Right atrium auricular region (tissue), 2 donors: ENCODE results near the gene HPCA. TPM values are rescaled to one million over a fixed set of nuclear protein-coding genes. Genes with fewer than 3 reads are reported as not detected.
A peak's percentile ranks its signal among the peaks of the same experiment; 100 is the strongest.

Source experiments
- DNase-seq: peaks from one replicate; pipeline ENCODE4 v3.0.0-alpha.2; 2019; ENCODE audit warnings: low spot score
- H3K27ac ChIP-seq, 2 donors: fragments of 200-600 bp; sonication (generic); 1 replicate in 1 of 2; 2 replicates in 1 of 2; pipeline ENCODE4 v1.5.1; 2016 to 2019
- H3K27me3 ChIP-seq, 2 donors: fragments of 200-600 bp; sonication (generic); one replicate each; pipeline versions ENCODE4 v1.5.1 to v1.6.0; 2017 to 2019
- H3K36me3 ChIP-seq: fragments of 200-600 bp; sonication (generic); one replicate; pipeline ENCODE4 v1.5.1; 2016
- H3K4me1 ChIP-seq, 2 donors: fragments of 200-600 bp; sonication (generic); one replicate each; pipeline versions ENCODE4 v1.5.1 to v1.6.0; 2017 to 2019
- H3K4me3 ChIP-seq, 2 donors: fragments of 200-600 bp; sonication (generic); 1 replicate in 1 of 2; 2 replicates in 1 of 2; pipeline ENCODE4 v1.5.1; 2017 to 2019; ENCODE audit warnings: mild to moderate bottlenecking in 1 of 2, moderate library complexity in 1 of 2
- H3K9me3 ChIP-seq, 2 donors: fragments of 200-600 bp; sonication (generic); one replicate each; pipeline ENCODE4 v1.5.1; 2019
- CTCF ChIP-seq, 2 donors: fragments of 200-600 bp; sonication (generic); IDR thresholded peaks; one replicate each; pipeline ENCODE4 v1.5.1; 2019; ENCODE audit warnings: antibody characterized with exemption in 2 of 2
- total RNA-seq, 2 donors: library from RNA; depleted of rRNA; stranded (reverse); fragments of >200 nt; gene quantifications; one replicate each; pipeline ENCODE4 v1.1.0, GENCODE V29; 2016

The HPCA gene
- total RNA-seq, 2 donors from 2014 or later = not detected

GRCh38 chr1:32917521-32917920 lies 31.2 kb downstream of the HPCA start:
- no peak for TF ChIP-seq CTCF (IDR thresholded peaks at IDR 0.05)
- peaks cover 0 to 10% of the 10 kb centered on the region in 2 donors for H3K4me1 ChIP-seq
- no peak for DNase-seq
- no peaks in the 10 kb centered on the region for H3K36me3 ChIP-seq
- no peaks in the 10 kb centered on the region for H3K9me3 ChIP-seq
- no peak overlapping the region for H3K4me3 ChIP-seq
- H3K27me3 ChIP-seq = no peaks in the 10 kb centered on the region
- H3K27ac ChIP-seq = no peak overlapping the region

- no peak for TF ChIP-seq CTCF (IDR thresholded peaks at IDR 0.05)
- H3K27me3 ChIP-seq = no peaks in the 10 kb centered on the region
- H3K27ac ChIP-seq = no peak overlapping the region
- H3K4me1 ChIP-seq = peaks cover 0 to 10% of the 10 kb centered on the region in 2 donors
- H3K9me3 ChIP-seq = no peaks in the 10 kb centered on the region
- DNase-seq = no peak
- H3K36me3 ChIP-seq = no peaks in the 10 kb centered on the region
- no peak overlapping the region for H3K4me3 ChIP-seq
Observed at GRCh38 chr1:32918179-32918578, 31.9 kb downstream of the HPCA start.

- Histone ChIP-seq H3K36me3 (no peaks in the 10 kb centered on the region), H3K27ac (no peak overlapping the region), H3K4me3 (no peak overlapping the region), H3K4me1 (peaks cover 0 to 16% of the 10 kb centered on the region in 2 donors), H3K9me3 (no peaks in the 10 kb centered on the region), H3K27me3 (no peaks in the 10 kb centered on the region)
- no peak for TF ChIP-seq CTCF (IDR thresholded peaks at IDR 0.05)
- DNase-seq = no peak
Observed at GRCh38 chr1:32919811-32920733, 33.8 kb downstream of the HPCA start.

GRCh38 chr1:32920833-32921232 lies 34.5 kb downstream of the HPCA start:
- Histone ChIP-seq H3K4me3 (no peak overlapping the region), H3K9me3 (no peaks in the 10 kb centered on the region), H3K27me3 (no peaks in the 10 kb centered on the region), H3K27ac (no peak overlapping the region), H3K36me3 (no peaks in the 10 kb centered on the region), H3K4me1 (peaks cover 0 to 24% of the 10 kb centered on the region in 2 donors)
- TF ChIP-seq CTCF (IDR thresholded peaks at IDR 0.05) = no peak
- DNase-seq = peak; percentile 72

GRCh38 chr1:32924881-32925344 lies 38.6 kb downstream of the HPCA start:
- no peaks in the 10 kb centered on the region for H3K36me3 ChIP-seq
- no peak overlapping the region for H3K4me3 ChIP-seq
- no peaks in the 10 kb centered on the region for H3K27me3 ChIP-seq
- no peak for DNase-seq
- no peak for TF ChIP-seq CTCF (IDR thresholded peaks at IDR 0.05)
- H3K9me3 ChIP-seq = no peaks in the 10 kb centered on the region
- peaks cover 0 to 24% of the 10 kb centered on the region in 2 donors for H3K4me1 ChIP-seq
- H3K27ac ChIP-seq = no peak overlapping the region
